GM19328 (cell line): ENCODE data around the gene SUCLG2.
"Not testable (repeated sequence)": the region's sequence is repeated elsewhere in the genome, so short reads cannot be mapped to it uniquely, and the experiment has no call there.

ENCODE experiments used
- ATAC-seq: cut with Tn5 transposase; IDR thresholded peaks from one replicate; pipeline ENCODE4 v1.9.1; 2021; ENCODE audit warnings: mild to moderate bottlenecking, moderate library complexity; ENCODE audit not compliant: unreplicated experiment

The SUCLG2 gene

DNA sequence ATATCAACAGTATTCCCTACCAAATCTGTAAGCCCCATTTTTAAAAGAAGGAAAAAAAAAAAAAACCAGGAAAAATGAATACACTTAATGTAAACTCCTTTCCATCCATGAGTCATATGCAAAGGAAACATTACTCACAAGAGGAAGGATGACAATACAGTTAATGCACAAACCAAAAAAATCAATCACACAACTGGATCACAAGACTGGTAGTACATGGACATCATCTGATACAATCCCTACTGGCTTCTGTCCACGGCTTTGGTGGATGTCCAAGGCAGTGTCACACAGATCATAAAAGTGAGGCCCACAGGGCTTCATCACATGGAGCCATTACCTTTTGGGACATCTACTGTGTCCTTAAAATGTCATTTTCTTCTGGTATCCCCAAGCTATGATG lies 44.0 kb downstream of the SUCLG2 start:
- ATAC-seq: no peak

DNA sequence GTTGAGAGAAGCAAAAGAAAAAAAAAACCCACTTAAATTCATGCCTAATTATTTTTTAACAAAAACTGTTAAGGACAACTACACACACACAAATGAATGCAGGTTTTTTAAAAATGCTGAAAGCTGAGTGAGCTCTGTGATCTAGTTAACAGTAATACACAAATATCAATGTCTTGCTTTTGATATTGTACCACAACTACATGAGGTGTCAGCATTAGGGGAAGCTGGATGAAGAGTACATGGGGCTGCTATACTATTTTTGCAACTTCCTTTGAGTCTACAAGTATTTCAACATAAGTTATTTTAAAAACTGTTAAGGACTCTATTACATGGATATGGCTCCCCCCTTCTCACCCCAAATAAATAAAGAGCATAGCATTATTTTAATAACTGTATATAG lies 44.7 kb downstream of the SUCLG2 start:
- ATAC-seq: no peak

DNA sequence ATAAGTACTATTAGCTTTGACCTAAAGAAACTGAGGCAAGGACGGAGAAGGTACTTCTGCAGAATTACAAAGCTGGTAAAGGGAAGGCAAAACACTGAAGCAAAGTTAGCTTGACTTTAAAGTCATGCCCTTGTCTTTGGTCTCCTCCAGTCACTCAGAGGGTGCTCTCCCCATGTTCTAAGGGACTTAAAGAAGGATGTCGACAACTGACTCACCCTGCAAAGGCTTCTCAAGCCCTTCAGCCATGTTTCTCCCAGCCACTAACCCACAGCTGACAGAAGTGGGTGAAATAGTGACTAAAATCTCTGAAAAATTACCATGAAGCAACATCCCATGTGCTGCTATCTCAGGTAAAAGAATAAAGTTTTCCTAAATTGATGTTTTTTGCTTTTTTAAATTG lies 46.4 kb downstream of the SUCLG2 start:
- no peak for ATAC-seq

DNA sequence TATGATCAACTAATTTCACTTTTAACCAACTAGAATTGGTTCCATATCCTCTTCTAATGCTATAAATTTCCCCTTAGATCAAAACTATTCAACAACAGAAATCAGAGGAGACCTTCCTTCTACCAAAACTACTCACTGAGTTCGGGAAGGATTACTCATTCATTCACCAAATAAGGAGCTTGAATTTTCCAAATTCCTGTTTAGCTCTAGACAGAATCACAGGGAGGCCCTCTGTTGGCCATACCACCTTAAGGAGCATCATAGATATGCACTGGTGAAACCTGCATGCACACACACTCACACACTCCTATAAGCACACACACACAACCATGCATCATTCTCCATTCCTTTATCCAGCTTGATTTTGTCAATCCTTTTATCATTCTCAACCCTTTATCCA lies 49.0 kb downstream of the SUCLG2 start:
- no peak for ATAC-seq

DNA sequence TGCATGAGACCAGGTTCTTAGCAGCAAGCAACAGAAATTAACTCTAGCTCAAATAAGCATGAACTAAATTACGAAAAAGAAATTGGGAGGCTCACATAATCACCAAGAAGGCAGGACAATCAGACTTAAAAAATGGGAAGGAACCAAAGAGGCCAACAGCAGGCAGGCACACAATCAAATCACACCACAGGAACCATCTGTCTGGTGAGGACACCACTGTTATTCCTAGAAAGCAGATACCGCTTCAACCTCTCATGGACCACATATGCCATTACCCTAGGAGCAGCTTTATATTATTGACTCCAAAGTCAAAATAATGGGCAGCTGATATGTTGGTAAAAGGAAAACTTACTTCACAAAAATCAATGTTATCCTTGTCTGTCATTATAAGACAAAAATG lies 51.6 kb downstream of the SUCLG2 start:
- no peak for ATAC-seq

DNA sequence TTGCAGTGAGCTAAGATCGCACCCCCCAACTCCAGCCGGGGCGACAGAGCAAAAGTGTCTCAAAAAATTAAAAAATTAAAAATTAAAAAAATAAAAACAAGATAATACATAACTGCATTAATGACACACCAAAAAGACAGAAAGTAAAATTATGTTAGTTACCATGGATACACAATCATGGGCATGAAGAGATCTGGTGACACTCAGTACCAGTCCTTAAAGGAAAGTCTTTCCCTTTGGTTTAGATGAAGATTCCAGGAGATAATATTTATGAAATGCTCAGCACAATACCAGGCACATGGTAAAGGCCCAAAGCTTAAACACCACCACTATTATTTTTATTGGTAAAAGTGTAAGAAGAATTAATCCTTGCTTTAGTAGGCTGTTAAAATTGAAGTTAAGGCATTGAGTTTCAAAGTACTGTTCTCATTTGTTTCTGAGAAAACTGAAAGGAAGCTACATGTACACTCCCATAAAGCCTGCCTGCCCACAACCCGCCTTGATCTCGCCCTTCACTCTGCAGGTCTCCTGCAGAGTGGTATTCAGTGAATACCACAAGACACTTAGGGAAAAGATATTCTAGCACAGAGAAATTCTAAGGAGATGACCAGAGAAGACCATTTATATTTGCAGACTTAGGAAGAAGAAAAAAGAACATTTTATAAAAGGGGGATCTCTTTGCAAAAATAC lies 52.3 kb downstream of the SUCLG2 start:
- ATAC-seq: no peak

DNA sequence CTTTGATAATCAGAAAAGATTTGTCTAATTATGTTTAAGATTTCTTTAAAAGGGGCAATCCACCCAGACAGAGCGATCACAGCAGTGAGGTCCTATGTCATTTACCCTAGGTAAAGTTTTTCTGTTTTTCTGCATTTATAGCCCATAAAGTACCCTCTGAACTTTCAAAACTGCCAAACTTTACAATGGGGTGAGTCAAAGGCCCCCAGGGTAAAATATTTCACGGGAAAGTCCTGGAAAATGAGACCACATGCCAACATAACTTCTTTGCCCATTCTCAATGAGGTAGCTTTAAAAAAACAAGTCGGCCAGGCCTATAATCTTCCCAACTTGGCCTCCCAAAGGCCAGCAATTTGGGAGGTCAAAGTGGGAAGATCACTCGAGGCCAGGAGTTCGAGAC lies 53.0 kb downstream of the SUCLG2 start:
- ATAC-seq: no peak

DNA sequence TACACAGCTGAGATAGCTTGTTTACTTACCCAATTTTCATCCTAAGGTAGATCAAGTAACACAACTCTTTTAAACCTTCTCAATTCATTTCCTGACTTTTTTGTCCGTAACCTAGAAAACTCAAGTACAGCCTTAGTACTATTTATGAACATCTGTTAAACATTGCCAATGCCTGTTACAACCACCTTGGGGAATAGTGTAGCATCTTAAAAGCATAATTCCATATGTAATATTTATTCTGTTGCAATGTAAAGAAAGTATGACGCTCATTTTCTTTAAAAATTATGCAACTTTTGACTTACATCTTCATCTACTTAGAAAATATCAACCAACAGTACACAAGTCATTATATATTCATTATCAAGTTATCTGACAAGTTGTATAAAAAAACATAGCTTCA lies 54.6 kb downstream of the SUCLG2 start:
- ATAC-seq: no peak

DNA sequence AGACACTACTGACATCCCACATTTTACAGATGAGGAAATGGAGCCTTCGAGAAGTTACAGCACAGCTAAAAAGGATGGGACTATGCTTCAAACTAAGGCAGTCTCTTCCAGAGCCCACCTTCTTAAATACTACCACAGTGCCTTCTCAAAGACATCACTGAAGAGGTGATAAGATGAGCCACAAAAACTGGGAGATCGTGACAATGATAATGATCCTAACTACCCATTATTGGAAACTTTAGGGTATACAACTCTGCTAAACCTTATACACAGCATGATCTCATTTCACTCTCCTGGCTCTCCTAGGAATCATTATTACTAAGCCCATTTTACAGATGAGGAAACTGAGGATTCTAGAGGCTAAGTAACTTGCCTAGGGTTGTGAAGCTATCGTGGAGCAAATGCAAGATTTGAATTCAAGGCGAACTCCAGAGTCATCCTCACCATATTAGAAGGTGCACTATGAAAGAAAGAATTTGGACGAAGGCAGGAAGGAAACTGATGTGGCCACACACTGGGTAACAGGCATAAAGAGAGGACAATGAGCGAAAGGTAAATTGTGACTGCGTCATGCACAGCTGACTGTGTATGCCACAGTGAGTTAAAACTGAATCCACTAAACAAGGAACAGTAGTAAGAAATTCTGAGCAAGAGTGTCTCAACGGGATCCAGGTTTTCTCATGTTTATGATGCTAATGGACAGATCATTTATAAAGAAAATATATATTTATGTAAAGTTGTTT lies 55.4 kb downstream of the SUCLG2 start:
- no peak for ATAC-seq

DNA sequence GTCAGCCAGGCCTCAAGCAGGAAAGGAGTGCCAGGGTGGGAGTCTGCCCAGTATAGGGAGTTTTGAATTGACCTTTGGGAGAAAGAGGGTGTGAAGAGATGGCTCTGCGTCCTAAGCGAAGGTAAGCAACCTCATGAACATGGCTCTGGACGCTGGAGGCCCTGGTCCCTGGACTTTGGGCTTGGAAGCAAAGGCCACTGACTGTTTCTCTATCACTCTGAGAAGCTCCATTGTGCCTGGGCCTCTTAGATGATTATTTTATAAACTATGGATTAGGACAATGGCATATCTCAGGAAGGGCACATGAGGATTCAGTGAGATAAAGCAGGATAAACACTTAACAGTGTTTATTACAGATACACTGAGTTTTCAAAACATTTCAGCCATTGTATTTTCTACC lies 59.0 kb downstream of the SUCLG2 start:
- ATAC-seq: no peak

DNA sequence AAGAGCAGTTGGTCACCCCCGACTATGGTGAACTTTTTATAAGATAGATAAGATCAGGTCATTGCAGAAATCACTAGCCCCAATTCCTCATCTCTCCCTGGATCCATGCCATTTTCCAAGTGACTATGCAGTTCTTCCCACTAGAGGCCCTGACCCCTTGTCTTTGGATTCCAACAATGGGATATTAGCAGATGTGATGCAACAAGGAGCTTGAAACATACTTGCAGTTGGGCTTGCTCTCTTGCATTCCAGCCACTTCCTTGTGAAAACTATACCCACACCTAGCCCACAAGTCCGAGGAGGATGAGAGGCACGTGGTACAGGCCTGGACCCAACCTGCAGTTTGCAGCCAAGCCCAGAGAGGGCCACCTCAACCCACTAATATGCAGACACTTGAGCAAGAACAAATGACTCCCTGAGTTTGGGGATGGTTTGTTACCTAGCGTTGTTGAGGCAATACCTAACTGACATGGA lies 60.6 kb downstream of the SUCLG2 start:
- no peak for ATAC-seq

DNA sequence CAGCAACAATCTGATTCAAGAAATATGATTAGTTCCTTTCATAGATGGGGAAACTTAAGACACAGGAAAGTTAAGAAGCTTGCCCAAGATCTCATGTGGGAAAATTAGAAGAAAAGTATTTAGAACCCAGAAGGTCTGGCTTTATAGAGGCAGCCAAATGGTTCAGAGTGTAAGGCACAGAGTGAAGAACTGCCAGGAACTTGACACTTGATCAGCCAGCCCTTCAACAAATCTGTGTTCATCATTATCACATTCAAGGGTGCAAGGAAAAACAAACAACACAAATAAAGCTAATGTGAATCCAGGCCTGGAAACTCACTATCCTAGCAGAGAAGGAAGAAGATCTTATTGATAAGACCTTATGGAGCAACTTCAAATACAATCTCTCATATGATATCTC lies 62.4 kb downstream of the SUCLG2 start:
- ATAC-seq: no peak

DNA sequence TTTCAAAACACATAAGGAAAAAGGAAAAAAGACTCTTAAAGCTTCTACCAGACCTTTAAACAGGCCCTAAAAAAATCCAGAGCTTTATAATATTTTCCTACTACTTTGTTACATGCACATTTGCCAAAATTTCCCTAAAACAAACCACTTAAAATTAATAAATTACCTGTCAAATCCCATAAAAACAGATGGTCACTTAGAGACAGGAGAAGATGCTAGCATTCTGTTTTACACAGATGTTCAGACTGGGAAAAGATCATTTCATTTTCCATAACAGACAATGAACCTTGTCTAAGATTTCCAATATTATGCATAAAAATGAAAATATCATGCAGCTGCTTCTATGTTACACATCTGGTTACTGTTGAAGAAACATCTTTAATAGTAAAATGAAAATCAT lies 66.6 kb downstream of the SUCLG2 start:
- ATAC-seq: no peak

DNA sequence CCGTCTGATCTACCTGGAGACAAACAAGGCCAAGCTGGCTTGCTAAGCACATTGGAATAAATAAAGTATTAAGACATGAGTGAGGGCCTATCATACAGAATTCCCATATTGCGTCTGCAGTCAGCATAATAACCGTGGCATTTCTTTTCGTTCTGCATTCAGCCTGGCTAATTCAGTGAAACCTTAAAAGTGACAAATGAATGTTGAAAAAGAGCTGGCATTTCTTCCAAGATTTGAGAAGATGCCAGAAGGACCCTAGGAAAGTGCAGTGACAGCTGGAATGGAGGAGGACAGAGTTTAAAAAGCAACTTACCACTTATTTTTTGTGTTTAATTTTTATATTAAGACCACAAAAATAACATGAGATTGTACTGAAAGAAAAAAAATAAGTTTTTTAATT lies 67.1 kb downstream of the SUCLG2 start:
- ATAC-seq: no peak

DNA sequence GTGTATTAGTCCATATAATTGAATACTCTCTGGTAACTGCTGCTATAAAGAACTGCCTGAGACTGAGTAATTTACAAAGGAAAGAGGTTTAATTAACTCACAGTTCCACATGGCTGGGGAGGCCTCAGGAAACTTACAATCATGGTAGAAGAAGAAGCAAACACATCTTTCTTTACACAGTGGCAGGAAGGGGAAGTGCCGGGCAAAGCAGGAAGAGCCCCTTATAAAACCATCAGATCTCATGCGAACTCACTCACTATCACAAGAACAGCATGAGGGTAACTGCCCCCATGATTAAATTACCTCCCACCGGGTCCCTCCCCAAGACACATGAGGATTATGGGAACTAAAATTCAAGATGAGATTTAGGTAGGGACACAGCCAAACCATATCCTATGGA lies 69.8 kb downstream of the SUCLG2 start:
- ATAC-seq: not testable (repeated sequence)

DNA sequence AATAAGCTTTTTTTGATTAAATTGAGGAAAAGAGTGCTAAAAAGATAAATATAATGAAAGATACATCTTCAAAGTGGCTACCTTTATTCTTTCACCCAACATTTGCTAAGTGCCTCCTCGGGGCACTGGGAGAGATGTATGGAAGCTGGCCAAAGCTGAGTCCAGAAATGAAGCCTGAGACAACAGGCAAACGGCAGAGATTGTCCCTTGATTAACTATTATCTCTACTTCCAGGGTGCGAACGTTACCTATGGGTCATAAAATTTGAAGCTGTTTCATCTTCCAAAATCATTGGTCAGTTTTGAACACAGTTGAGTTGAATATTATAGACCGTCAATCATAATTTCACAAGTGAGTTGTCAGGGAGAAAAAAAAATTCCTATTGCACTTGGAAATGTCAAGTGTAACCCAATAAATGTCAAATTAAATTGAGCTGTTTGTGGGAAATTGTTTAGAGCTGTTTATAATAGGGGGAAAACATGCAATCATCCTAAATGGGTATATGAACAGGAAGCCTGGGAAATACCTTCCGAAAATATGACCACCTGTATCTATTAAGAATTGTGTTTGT lies 73.9 kb downstream of the SUCLG2 start:
- ATAC-seq: no peak

DNA sequence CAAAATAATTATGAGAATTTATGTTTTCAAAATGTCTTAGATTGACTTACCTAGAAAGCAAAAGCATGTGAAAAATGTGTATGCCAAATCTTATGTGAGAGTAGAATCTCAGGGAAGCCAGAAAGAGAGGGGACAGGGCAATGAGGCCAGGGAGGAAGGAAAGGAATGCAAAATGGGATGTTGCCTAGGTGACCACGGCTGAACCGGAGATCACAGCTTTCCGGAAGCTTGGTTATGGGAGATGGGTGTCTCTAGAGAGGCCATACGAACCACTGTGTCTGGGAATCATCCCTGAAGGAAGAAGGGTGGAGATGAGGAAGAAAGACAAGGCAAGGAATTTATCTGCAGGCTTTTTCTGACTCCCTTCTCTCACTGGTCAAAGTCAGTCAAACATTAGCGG lies 76.0 kb downstream of the SUCLG2 start:
- ATAC-seq: no peak

DNA sequence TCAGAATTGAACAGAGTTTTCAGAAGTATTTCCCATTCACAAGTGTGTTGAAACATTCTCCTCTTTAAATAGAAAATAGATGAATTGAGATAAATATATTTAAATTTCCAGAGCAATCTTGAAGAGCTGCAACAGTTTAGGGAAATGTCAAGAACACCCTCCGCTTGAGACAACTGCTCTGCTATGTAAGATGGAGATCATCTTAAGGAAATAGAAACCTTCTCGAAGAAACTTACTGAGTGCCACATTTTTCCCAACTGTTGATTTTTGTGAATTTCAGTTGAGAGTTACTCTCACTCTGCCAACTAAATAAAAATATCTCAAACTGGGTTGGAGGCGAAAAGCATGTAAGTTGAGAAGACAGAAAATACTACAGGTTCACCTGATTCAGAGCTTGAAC lies 78.0 kb downstream of the SUCLG2 start:
- no peak for ATAC-seq

DNA sequence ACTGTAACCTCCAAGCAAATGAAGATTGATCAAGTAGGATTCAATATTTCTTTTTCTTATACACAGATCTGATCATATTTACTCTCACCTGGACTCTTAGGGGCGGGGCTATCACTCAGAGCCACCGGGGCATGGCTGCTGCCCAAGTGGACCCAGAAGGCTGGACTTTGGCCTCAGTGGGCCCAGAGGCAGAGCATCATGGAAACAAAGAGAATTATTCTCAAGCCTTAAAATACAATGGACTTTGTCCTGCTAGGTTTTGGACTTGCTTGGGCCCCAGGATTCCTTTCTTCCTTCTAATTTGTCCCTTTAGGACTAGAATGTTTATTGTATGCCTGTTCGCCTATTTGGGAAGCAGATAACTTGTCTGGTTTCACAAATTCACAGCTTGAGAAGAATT lies 85.1 kb downstream of the SUCLG2 start:
- no peak for ATAC-seq

DNA sequence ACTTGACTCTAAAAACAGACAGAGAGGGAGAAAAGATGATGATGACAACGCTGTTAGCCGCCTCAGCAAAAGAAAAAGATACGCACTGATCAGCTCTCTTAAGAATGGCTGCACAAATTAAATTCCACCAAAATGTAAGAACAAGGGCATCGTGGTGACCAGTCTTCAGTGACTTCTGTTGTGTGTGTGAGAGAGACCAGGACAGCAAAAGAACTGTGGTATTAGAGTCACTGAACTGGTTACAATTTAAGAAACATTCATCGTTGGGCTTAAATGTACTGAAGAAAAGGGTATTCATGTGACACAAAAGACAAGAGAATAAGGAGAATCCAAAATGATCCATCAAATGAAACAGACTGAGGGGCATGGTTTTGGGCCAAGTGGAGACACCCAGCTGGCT lies 86.5 kb downstream of the SUCLG2 start:
- ATAC-seq: no peak

DNA sequence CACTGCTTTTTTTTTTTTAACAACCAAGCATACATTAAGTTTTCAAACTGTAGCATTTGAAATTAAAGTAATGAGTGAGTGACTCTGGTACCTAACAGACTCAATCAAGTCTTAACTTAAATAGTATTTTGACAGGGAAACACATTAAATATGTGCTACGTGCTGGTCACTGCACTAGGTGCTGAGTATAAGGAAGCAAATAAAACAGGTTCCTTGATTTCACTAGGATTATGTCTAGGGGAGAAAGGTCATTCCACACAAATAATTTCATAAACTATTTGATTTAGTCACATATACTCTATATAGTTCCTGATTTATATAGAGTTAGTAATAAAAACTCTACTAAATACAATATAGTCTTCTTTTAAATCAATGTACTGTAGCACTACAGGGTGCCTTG lies 89.4 kb downstream of the SUCLG2 start:
- no peak for ATAC-seq

DNA sequence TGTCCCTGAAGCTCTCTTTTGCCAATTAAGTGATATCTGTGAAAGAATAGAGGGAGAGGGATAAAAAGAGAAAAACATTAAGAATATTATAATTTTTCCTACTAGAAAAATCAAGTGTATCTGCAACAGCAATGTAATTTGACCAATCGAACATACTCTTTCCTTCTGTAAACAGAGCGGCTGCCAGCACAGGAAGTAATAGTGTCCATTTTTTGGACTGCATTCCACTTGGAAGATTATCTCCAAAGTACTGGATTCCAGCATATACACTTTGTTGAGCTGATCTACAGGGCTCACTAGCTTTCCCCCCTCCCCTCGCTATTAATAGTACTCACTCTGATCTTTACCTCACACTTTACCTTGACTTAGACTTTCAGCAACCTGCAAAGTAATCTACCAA lies 90.4 kb downstream of the SUCLG2 start:
- ATAC-seq: no peak
